Prostate gland (tissue), 2 donors: ENCODE data around the gene NIT1. TPM values are rescaled to one million over a fixed set of nuclear protein-coding genes. Genes with fewer than 3 reads are reported as not detected.

Experiments used
- DNase-seq: peaks from one replicate; pipeline ENCODE4 v3.0.0-alpha.2; 2019; ENCODE audit warnings: low spot score
- H3K27ac ChIP-seq, 2 donors: fragments of 200-600 bp; sonication (generic); 2 replicates each; pipeline ENCODE4 v1.5.1; 2017 to 2019
- H3K27me3 ChIP-seq: fragments of 200-600 bp; sonication (generic); replicated peaks from 2 replicates; pipeline ENCODE4 v1.5.1; 2019; ENCODE audit not compliant: insufficient read depth
- H3K36me3 ChIP-seq, 2 donors: fragments of 200-600 bp; sonication (generic); 1 replicate in 1 of 2; 2 replicates in 1 of 2; pipeline versions ENCODE4 v1.5.1 to v1.8.1; 2017 to 2019
- H3K4me1 ChIP-seq: fragments of 200-600 bp; sonication (generic); replicated peaks from 2 replicates; pipeline ENCODE4 v1.5.1; 2019
- H3K4me3 ChIP-seq, 2 donors: fragments of 200-600 bp; sonication (generic); 2 replicates each; pipeline ENCODE4 v1.5.1; 2017 to 2019
- H3K9me3 ChIP-seq: fragments of 200-600 bp; sonication (generic); 2 replicates; pipeline ENCODE4 v1.5.1; 2017
- CTCF ChIP-seq, 4 experiments: fragments of 200-600 bp in 2 of 4; fragments of 450-650 bp in 2 of 4; sonication (generic) in 2 of 4; IDR thresholded peaks; 1 replicate in 3 of 4; 2 replicates in 1 of 4; pipeline ENCODE4 v1.5.1; 2016 to 2019; ENCODE audit warnings: antibody characterized with exemption in 4 of 4, mild to moderate bottlenecking in 2 of 4, moderate library complexity in 2 of 4
- POLR2A ChIP-seq: fragments of 450-650 bp; IDR thresholded peaks from one replicate; pipeline ENCODE4 v1.6.1; 2016; ENCODE audit warnings: antibody characterized with exemption, mild to moderate bottlenecking
- POLR2AphosphoS5 ChIP-seq: sonication (generic); formaldehyde crosslinking; IDR thresholded peaks from one replicate; pipeline ENCODE4 v1.6.1; 2017; ENCODE audit warnings: antibody characterized with exemption
- WGBS: methylation state at CpG from one replicate; pipeline ENCODE4 v1.1.5; 2018; 5-methylcytosine and 5-hydroxymethylcytosine counted together
- intact Hi-C: fragments of 100-400 bp; cut with DNase I; formaldehyde crosslinking; loops from one replicate; pipeline ENCODE4 v1.14.2; 2022
- total RNA-seq, 2 donors: library from RNA; depleted of rRNA; stranded (reverse); fragments of >200 nt; gene quantifications; one replicate each; pipeline ENCODE4 v1.1.0, GENCODE V29; 2016

NIT1 gene
- total RNA-seq, 2 donors from 2014 or later, result 31.1 to 51.7 TPM

- DNase-seq, result no peak
- no peaks in the 10 kb centered on the region for H3K36me3 ChIP-seq
- 90% methylated on average over 5 of the region's 5 CpGs for WGBS
- H3K4me3 ChIP-seq, result no peak overlapping the region
- no peak overlapping the region for H3K27ac ChIP-seq
- H3K9me3 ChIP-seq, result no peaks in the 10 kb centered on the region
- intact Hi-C loops, result no loop called here
- H3K27me3 ChIP-seq, result no peaks in the 10 kb centered on the region
- TF ChIP-seq POLR2AphosphoS5 (no peak), CTCF (IDR thresholded peaks at IDR 0.05) (no peak), POLR2A (no peak)
- H3K4me1 ChIP-seq, result peaks cover 6% of the 10 kb centered on the region
Measured at GRCh38 chr1:161080441-161081405, 37.2 kb upstream of the NIT1 start.

- Histone ChIP-seq H3K4me3 (no peak overlapping the region), H3K27ac (no peak overlapping the region), H3K27me3 (no peaks in the 10 kb centered on the region), H3K9me3 (no peaks in the 10 kb centered on the region), H3K4me1 (peaks cover 6% of the 10 kb centered on the region), H3K36me3 (no peaks in the 10 kb centered on the region)
- intact Hi-C loops, result no loop called here
- no peak for DNase-seq
- no peak for TF ChIP-seq POLR2AphosphoS5
- no peak for TF ChIP-seq CTCF (IDR thresholded peaks at IDR 0.05)
- TF ChIP-seq POLR2A, result no peak
- WGBS, result 76% methylated on average over 5 of the region's 5 CpGs
Measured at GRCh38 chr1:161081519-161081918, 36.4 kb upstream of the NIT1 start.

GRCh38 chr1:161082483-161082882 lies 35.4 kb upstream of the NIT1 start:
- Histone ChIP-seq H3K27me3 (no peaks in the 10 kb centered on the region), H3K4me1 (peaks cover 6% of the 10 kb centered on the region), H3K36me3 (no peaks in the 10 kb centered on the region), H3K9me3 (no peaks in the 10 kb centered on the region), H3K4me3 (no peak overlapping the region), H3K27ac (peak overlapping the region in 1 of 2 donors; percentile 72)
- intact Hi-C loops, result no loop called here
- DNase-seq, result no peak
- WGBS, result 73% methylated on average over 2 of the region's 2 CpGs
- no peak for TF ChIP-seq POLR2A
- no peak for TF ChIP-seq CTCF (IDR thresholded peaks at IDR 0.05)
- no peak for TF ChIP-seq POLR2AphosphoS5

GRCh38 chr1:161082996-161083747 lies 34.7 kb upstream of the NIT1 start:
- peak; percentile 29 for TF ChIP-seq POLR2A
- TF ChIP-seq CTCF (IDR thresholded peaks at IDR 0.05), result no peak
- TF ChIP-seq POLR2AphosphoS5, result peak; percentile 79
- Histone ChIP-seq H3K4me1 (peaks cover 6% of the 10 kb centered on the region), H3K36me3 (no peaks in the 10 kb centered on the region), H3K27ac (peak overlapping the region; percentile 72 to 79), H3K9me3 (no peaks in the 10 kb centered on the region), H3K4me3 (no peak overlapping the region), H3K27me3 (no peaks in the 10 kb centered on the region)
- peak; percentile 91 for DNase-seq
- 52% methylated on average over 8 of the region's 8 CpGs for WGBS
- intact Hi-C loops, result no loop called here
